HL-60 (cell line): ENCODE measurements around the gene PGP.

Source experiments
- POLR2AphosphoS5 ChIP-seq: IDR thresholded peaks from 2 replicates; pipeline ENCODE4 v1.6.1; 2012; ENCODE audit warnings: low read depth
- SPI1 ChIP-seq: IDR thresholded peaks from 2 replicates; pipeline ENCODE4 v1.6.1; 2012; ENCODE audit warnings: low read depth, mild to moderate bottlenecking, borderline replicate concordance
- TF ChIP-seq, protein P1 (sequence below): IDR thresholded peaks from one replicate; pipeline ENCODE4 v1.5.1; 2011; ENCODE audit warnings: low read length, control low read depth, inconsistent platforms; ENCODE audit not compliant: insufficient read depth
- TF ChIP-seq, protein P2 (sequence below): IDR thresholded peaks from 2 replicates; pipeline ENCODE4 v1.6.1; 2012; ENCODE audit warnings: low read depth; ENCODE audit not compliant: insufficient replicate concordance

DNA sequence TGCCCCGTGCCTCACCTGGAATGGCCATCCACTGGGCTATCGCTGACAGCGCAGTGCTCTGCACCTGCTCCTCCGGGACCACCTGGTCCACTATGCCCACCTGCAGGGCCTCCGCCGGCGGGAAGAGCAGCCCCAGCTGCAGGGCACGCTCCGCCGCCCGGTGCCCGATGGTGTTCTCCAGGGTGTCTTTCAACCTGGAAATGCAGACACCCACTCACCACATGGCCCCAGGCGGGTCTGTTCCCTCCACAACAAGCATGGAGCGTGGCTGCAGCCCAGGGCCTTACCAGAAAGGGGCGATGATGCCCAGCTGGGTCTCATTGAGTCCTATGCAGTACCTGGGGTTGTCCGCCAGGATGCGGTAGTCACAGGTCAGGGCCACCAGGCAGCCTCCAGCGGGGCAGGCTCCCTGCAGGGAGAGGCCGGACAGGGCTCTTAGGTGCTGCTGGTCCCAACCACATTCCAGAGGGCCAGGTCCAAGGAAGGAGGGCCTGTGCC, 28.4 kb upstream of the PGP start:
- TF ChIP-seq, protein P1, sequence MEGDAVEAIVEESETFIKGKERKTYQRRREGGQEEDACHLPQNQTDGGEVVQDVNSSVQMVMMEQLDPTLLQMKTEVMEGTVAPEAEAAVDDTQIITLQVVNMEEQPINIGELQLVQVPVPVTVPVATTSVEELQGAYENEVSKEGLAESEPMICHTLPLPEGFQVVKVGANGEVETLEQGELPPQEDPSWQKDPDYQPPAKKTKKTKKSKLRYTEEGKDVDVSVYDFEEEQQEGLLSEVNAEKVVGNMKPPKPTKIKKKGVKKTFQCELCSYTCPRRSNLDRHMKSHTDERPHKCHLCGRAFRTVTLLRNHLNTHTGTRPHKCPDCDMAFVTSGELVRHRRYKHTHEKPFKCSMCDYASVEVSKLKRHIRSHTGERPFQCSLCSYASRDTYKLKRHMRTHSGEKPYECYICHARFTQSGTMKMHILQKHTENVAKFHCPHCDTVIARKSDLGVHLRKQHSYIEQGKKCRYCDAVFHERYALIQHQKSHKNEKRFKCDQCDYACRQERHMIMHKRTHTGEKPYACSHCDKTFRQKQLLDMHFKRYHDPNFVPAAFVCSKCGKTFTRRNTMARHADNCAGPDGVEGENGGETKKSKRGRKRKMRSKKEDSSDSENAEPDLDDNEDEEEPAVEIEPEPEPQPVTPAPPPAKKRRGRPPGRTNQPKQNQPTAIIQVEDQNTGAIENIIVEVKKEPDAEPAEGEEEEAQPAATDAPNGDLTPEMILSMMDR = no peak
- TF ChIP-seq, protein P2, sequence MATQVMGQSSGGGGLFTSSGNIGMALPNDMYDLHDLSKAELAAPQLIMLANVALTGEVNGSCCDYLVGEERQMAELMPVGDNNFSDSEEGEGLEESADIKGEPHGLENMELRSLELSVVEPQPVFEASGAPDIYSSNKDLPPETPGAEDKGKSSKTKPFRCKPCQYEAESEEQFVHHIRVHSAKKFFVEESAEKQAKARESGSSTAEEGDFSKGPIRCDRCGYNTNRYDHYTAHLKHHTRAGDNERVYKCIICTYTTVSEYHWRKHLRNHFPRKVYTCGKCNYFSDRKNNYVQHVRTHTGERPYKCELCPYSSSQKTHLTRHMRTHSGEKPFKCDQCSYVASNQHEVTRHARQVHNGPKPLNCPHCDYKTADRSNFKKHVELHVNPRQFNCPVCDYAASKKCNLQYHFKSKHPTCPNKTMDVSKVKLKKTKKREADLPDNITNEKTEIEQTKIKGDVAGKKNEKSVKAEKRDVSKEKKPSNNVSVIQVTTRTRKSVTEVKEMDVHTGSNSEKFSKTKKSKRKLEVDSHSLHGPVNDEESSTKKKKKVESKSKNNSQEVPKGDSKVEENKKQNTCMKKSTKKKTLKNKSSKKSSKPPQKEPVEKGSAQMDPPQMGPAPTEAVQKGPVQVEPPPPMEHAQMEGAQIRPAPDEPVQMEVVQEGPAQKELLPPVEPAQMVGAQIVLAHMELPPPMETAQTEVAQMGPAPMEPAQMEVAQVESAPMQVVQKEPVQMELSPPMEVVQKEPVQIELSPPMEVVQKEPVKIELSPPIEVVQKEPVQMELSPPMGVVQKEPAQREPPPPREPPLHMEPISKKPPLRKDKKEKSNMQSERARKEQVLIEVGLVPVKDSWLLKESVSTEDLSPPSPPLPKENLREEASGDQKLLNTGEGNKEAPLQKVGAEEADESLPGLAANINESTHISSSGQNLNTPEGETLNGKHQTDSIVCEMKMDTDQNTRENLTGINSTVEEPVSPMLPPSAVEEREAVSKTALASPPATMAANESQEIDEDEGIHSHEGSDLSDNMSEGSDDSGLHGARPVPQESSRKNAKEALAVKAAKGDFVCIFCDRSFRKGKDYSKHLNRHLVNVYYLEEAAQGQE = no peak
- no peak for TF ChIP-seq POLR2AphosphoS5
- no peak for TF ChIP-seq SPI1
